ENCODE measurements around the gene PSEN1.

PSEN1 gene

GRCh38 chr14:73217411-73217810, 81.1 kb downstream of the PSEN1 start:
- no peak for FAIRE-seq

GRCh38 chr14:73220061-73220460, 83.8 kb downstream of the PSEN1 start:
- FAIRE-seq (no peak), DNase-seq (ENCODE audit: low spot score) (no peak)

More at GRCh38 chr14:73217411-73217810, 81.1 kb downstream of the PSEN1 start:
- no peak for DNase-seq (ENCODE audit: low spot score)

- DNase-seq (ENCODE audit: low spot score) (no peak), FAIRE-seq (no peak)
Observed at GRCh38 chr14:73220634-73221033, 84.3 kb downstream of the PSEN1 start.

- FAIRE-seq, result no peak
- DNase-seq (ENCODE audit: low spot score), result no peak
Observed at GRCh38 chr14:73221945-73222344, 85.6 kb downstream of the PSEN1 start.

GRCh38 chr14:73223049-73223448, 86.7 kb downstream of the PSEN1 start:
- FAIRE-seq (peak; percentile 44), DNase-seq (ENCODE audit: low spot score) (no peak)

GRCh38 chr14:73225496-73225895, 89.2 kb downstream of the PSEN1 start:
- DNase-seq (ENCODE audit: low spot score) (no peak), FAIRE-seq (no peak)

- DNase-seq (ENCODE audit: low spot score), result peak; percentile 95
- FAIRE-seq, result peak; percentile 94
Observed at GRCh38 chr14:73227812-73228781, 91.8 kb downstream of the PSEN1 start.

GRCh38 chr14:73230051-73230450, 93.7 kb downstream of the PSEN1 start:
- DNase-seq (ENCODE audit: low spot score), result no peak
- no peak for FAIRE-seq

- FAIRE-seq, result peak; percentile 77
Observed at GRCh38 chr14:73231981-73232851, 95.9 kb downstream of the PSEN1 start.

GRCh38 chr14:73232984-73233383, 96.7 kb downstream of the PSEN1 start:
- no peak for DNase-seq (ENCODE audit: low spot score)
- no peak for FAIRE-seq

More at GRCh38 chr14:73231981-73232851, 95.9 kb downstream of the PSEN1 start:
- no peak for DNase-seq (ENCODE audit: low spot score)

- FAIRE-seq, result peak; percentile 40
Observed at GRCh38 chr14:73233564-73233963, 97.3 kb downstream of the PSEN1 start.

GRCh38 chr14:73234029-73234428, 97.7 kb downstream of the PSEN1 start:
- FAIRE-seq, result no peak
- DNase-seq (ENCODE audit: low spot score), result no peak

More at GRCh38 chr14:73233564-73233963, 97.3 kb downstream of the PSEN1 start:
- DNase-seq (ENCODE audit: low spot score), result no peak

- DNase-seq (ENCODE audit: low spot score) (no peak), FAIRE-seq (peak; percentile 77)
Observed at GRCh38 chr14:73234586-73235394, 98.5 kb downstream of the PSEN1 start.

- FAIRE-seq (peak; percentile 37), DNase-seq (ENCODE audit: low spot score) (peak; percentile 22)
Observed at GRCh38 chr14:73235531-73236155, 99.3 kb downstream of the PSEN1 start.

- FAIRE-seq (peak; percentile 23), DNase-seq (ENCODE audit: low spot score) (no peak)
Observed at GRCh38 chr14:73236157-73236556, 99.8 kb downstream of the PSEN1 start.

GRCh38 chr14:73236752-73237218, 100.5 kb downstream of the PSEN1 start:
- no peak for FAIRE-seq
- no peak for DNase-seq (ENCODE audit: low spot score)

- DNase-seq (ENCODE audit: low spot score) (peak; percentile 43), FAIRE-seq (peak; percentile 70)
Observed at GRCh38 chr14:73237219-73237785, 101.0 kb downstream of the PSEN1 start, which contains the start of gene PAPLN. PAPLN (plus strand) TSS chr14:73237506; CDS start chr14:73239779, 2,273 bp downstream.

- FAIRE-seq, result peak; percentile 58
- peak; percentile 32 for DNase-seq (ENCODE audit: low spot score)
Observed at GRCh38 chr14:73237786-73238423, 101.6 kb downstream of the PSEN1 start.

- DNase-seq (ENCODE audit: low spot score), result peak; percentile 87
- FAIRE-seq, result no peak
Observed at GRCh38 chr14:73238424-73238852, 102.1 kb downstream of the PSEN1 start.

Data from urothelium cell line (cell line).